Measurements from ENCODE around the gene POC5. TPM values are rescaled to one million over a fixed set of nuclear protein-coding genes. Genes with fewer than 3 reads are reported as not detected.
A peak's percentile ranks its signal among the peaks of the same experiment; 100 is the strongest.

POC5 gene
- total and polyA plus RNA-seq, 2 donors from 2014 or later, result 6.1 to 12.1 TPM

GRCh38 chr5:75721573-75721972, 4.3 kb upstream of the POC5 start:
- no peak for TF ChIP-seq CTCF (IDR thresholded peaks at IDR 0.05; ENCODE audit: borderline replicate concordance, extremely low read depth, insufficient read depth)
- FAIRE-seq (no peak), DNase-seq (no peak)
- no peak overlapping the region for H3K27ac ChIP-seq (ENCODE audit: low read depth in 2 of 2, low read length in 2 of 2)
- H3K9ac ChIP-seq (ENCODE audit: low read length in 3 of 3), result no peak overlapping the region
- no peak overlapping the region for H3K4me3 ChIP-seq (ENCODE audit: low read length in 3 of 3)
- intact Hi-C loops (cut with DNase I), result no loop called here
- no peaks in the 10 kb centered on the region for H3K27me3 ChIP-seq (ENCODE audit: control insufficient read depth, insufficient read depth, low read length)
- H3K4me1 ChIP-seq (ENCODE audit: control insufficient read depth in 2 of 3, insufficient read depth in 2 of 3, low read depth in 1 of 3, low read length in 3 of 3), result no peaks in the 10 kb centered on the region
- H3K36me3 ChIP-seq (ENCODE audit: control insufficient read depth in 2 of 3, insufficient read depth in 3 of 3, low read length in 3 of 3), result no peaks in the 10 kb centered on the region
- H3K9me3 ChIP-seq (ENCODE audit: control insufficient read depth in 2 of 3, insufficient read depth in 1 of 3, low read length in 3 of 3), result no peaks in the 10 kb centered on the region

- no peaks in the 10 kb centered on the region for H3K36me3 ChIP-seq (ENCODE audit: control insufficient read depth in 2 of 3, insufficient read depth in 3 of 3, low read length in 3 of 3)
- DNase-seq, result no peak
- no peak overlapping the region for H3K27ac ChIP-seq (ENCODE audit: low read depth in 2 of 2, low read length in 2 of 2)
- H3K27me3 ChIP-seq (ENCODE audit: control insufficient read depth, insufficient read depth, low read length), result no peaks in the 10 kb centered on the region
- FAIRE-seq, result no peak
- no peak overlapping the region for H3K4me3 ChIP-seq (ENCODE audit: low read length in 3 of 3)
- H3K9me3 ChIP-seq (ENCODE audit: control insufficient read depth in 2 of 3, insufficient read depth in 1 of 3, low read length in 3 of 3), result no peaks in the 10 kb centered on the region
- H3K4me1 ChIP-seq (ENCODE audit: control insufficient read depth in 2 of 3, insufficient read depth in 2 of 3, low read depth in 1 of 3, low read length in 3 of 3), result no peaks in the 10 kb centered on the region
- H3K9ac ChIP-seq (ENCODE audit: low read length in 3 of 3), result no peak overlapping the region
- intact Hi-C loops (cut with DNase I), result no loop called here
- no peak for TF ChIP-seq CTCF (IDR thresholded peaks at IDR 0.05; ENCODE audit: borderline replicate concordance, extremely low read depth, insufficient read depth)
These were observed 3.6 kb upstream of the POC5 start for GRCh38 chr5:75720882-75721281.

GRCh38 chr5:75716715-75717081, 539 bp downstream of the POC5 start:
- Histone ChIP-seq H3K36me3 (ENCODE audit: control insufficient read depth in 2 of 3, insufficient read depth in 3 of 3, low read length in 3 of 3) (no peaks in the 10 kb centered on the region), H3K9me3 (ENCODE audit: control insufficient read depth in 2 of 3, insufficient read depth in 1 of 3, low read length in 3 of 3) (no peaks in the 10 kb centered on the region), H3K27ac (ENCODE audit: low read depth in 2 of 2, low read length in 2 of 2) (peak overlapping the region in 1 of 2 donors; percentile 56), H3K4me1 (ENCODE audit: control insufficient read depth in 2 of 3, insufficient read depth in 2 of 3, low read depth in 1 of 3, low read length in 3 of 3) (no peaks in the 10 kb centered on the region), H3K27me3 (ENCODE audit: control insufficient read depth, insufficient read depth, low read length) (no peaks in the 10 kb centered on the region), H3K4me3 (ENCODE audit: low read length in 3 of 3) (peak overlapping the region; percentile 88 to 96 (median 92)), H3K9ac (ENCODE audit: low read length in 3 of 3) (peak overlapping the region; percentile 69 to 92 (median 78))
- FAIRE-seq, result no peak
- DNase-seq, result peak in 1 of 5 donors; percentile 54
- no peak for TF ChIP-seq CTCF (IDR thresholded peaks at IDR 0.05; ENCODE audit: borderline replicate concordance, extremely low read depth, insufficient read depth)
- intact Hi-C loops (cut with DNase I), result no loop called here

- TF ChIP-seq CTCF (IDR thresholded peaks at IDR 0.05; ENCODE audit: borderline replicate concordance, extremely low read depth, insufficient read depth), result no peak
- DNase-seq (no peak), FAIRE-seq (no peak)
- no peak overlapping the region for H3K4me3 ChIP-seq (ENCODE audit: low read length in 3 of 3)
- H3K4me1 ChIP-seq (ENCODE audit: control insufficient read depth in 2 of 3, insufficient read depth in 2 of 3, low read depth in 1 of 3, low read length in 3 of 3), result no peaks in the 10 kb centered on the region
- no peaks in the 10 kb centered on the region for H3K9me3 ChIP-seq (ENCODE audit: control insufficient read depth in 2 of 3, insufficient read depth in 1 of 3, low read length in 3 of 3)
- H3K36me3 ChIP-seq (ENCODE audit: control insufficient read depth in 2 of 3, insufficient read depth in 3 of 3, low read length in 3 of 3), result no peaks in the 10 kb centered on the region
- H3K9ac ChIP-seq (ENCODE audit: low read length in 3 of 3), result no peak overlapping the region
- intact Hi-C loops (cut with DNase I), result no loop called here
- no peaks in the 10 kb centered on the region for H3K27me3 ChIP-seq (ENCODE audit: control insufficient read depth, insufficient read depth, low read length)
- H3K27ac ChIP-seq (ENCODE audit: low read depth in 2 of 2, low read length in 2 of 2), result no peak overlapping the region
These were observed 5.1 kb downstream of the POC5 start for GRCh38 chr5:75712091-75712490.
